Measurements from ENCODE around the gene COL23A1.

COL23A1 gene

GRCh38 chr5:178351221-178352034 is 238.8 kb downstream of the COL23A1 start:
- H3K4me3 ChIP-seq (ENCODE audit: low read length) = no peak overlapping the region
- no peaks in the 10 kb centered on the region for H3K27me3 ChIP-seq (ENCODE audit: insufficient read depth, low read length, poor library complexity)
- H3K4me2 ChIP-seq (ENCODE audit: low read length) = no peak overlapping the region
- no peak overlapping the region for H2BK120ac ChIP-seq (ENCODE audit: low read depth, low read length)
- no peak overlapping the region for H2AK5ac ChIP-seq (ENCODE audit: low read length)
- no peak overlapping the region for H2BK15ac ChIP-seq (replicated peaks; ENCODE audit: low read depth)
- no CpG with 5 or more reads among the region's 18 CpGs for WGBS (ENCODE audit: extremely low coverage, insufficient coverage, low lambda C conversion rate)
- H3K4ac ChIP-seq (ENCODE audit: low read depth, low read length) = no peak overlapping the region
- no peak overlapping the region for H2BK5ac ChIP-seq (ENCODE audit: low read length)
- H4K5ac ChIP-seq (ENCODE audit: low read length) = no peak overlapping the region
- no peak overlapping the region for H3K27ac ChIP-seq (ENCODE audit: low read depth, low read length)
- H3K56ac ChIP-seq (ENCODE audit: low read length) = no peak overlapping the region
- H3K23ac ChIP-seq (ENCODE audit: low read length) = no peak overlapping the region
- no peak overlapping the region for H3K18ac ChIP-seq (ENCODE audit: low read length)
- no peaks in the 10 kb centered on the region for H3K79me1 ChIP-seq (ENCODE audit: low read length)
- H3K36me3 ChIP-seq (ENCODE audit: control insufficient read depth, insufficient read depth, low read length) = no peaks in the 10 kb centered on the region
- no peak overlapping the region for H4K8ac ChIP-seq (ENCODE audit: low read depth, low read length)
- no peak for DNase-seq
- no peaks in the 10 kb centered on the region for H3K79me2 ChIP-seq (ENCODE audit: control insufficient read depth, insufficient read depth, low read length)
- no peak overlapping the region for H3K9ac ChIP-seq (ENCODE audit: low read length)
- no peaks in the 10 kb centered on the region for H3K4me1 ChIP-seq (ENCODE audit: control insufficient read depth, low read depth, low read length)

DNA sequence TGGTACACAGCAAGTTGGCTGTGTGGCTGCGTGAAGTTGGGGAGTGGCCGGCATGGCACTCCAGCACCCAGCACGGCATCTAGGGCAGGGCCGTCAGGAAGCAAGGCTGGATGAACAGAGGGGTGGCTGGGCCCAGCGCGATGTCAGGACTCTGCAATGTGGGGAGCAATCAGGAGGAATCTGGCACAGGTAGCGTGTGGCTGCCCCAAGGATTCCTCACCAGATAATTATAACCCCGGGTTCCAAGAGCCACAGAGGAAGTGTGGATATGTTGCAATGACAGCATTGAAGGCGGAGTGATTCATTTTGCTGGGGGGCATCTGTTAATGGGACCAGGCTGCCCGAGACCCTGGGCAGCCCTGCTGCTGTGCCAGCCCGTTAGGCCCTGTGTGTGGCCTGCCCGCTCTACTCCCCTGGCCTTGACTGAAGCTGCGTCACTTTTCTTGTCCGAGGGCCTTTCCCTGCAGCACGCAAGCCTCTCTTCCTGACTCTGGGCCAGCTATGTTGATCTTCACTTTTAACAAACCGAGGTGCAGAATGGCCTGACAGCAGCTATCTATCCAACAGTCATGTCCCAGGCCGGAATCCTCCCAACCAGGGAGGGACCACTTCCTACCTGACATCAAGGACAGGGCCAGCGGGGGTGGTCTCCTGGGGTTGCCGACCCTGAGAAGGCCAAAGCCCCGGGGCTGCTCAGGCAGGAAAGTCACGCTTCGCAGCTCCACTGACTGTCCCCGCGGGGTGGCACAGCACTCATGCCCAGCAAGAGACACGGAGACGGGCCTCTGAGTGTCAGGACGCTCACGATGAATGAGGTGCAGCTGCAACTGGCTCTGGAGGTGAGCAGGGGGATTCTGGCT is 239.6 kb downstream of the COL23A1 start:
- WGBS (ENCODE audit: extremely low coverage, insufficient coverage, low lambda C conversion rate) = no CpG with 5 or more reads among the region's 28 CpGs
- DNase-seq = no peak

GRCh38 chr5:178349625-178350353 is 240.4 kb downstream of the COL23A1 start:
- Histone ChIP-seq H4K5ac (ENCODE audit: low read length) (no peak overlapping the region), H3K9ac (ENCODE audit: low read length) (no peak overlapping the region), H3K4me3 (ENCODE audit: low read length) (no peak overlapping the region), H3K79me2 (ENCODE audit: control insufficient read depth, insufficient read depth, low read length) (no peaks in the 10 kb centered on the region), H3K4ac (ENCODE audit: low read depth, low read length) (no peak overlapping the region), H4K8ac (ENCODE audit: low read depth, low read length) (no peak overlapping the region), H3K27me3 (ENCODE audit: insufficient read depth, low read length, poor library complexity) (no peaks in the 10 kb centered on the region), H3K4me1 (ENCODE audit: control insufficient read depth, low read depth, low read length) (no peaks in the 10 kb centered on the region), H2BK120ac (ENCODE audit: low read depth, low read length) (no peak overlapping the region), H3K79me1 (ENCODE audit: low read length) (no peaks in the 10 kb centered on the region), H3K27ac (ENCODE audit: low read depth, low read length) (no peak overlapping the region), H2BK5ac (ENCODE audit: low read length) (no peak overlapping the region), H2BK15ac (replicated peaks; ENCODE audit: low read depth) (no peak overlapping the region), H3K56ac (ENCODE audit: low read length) (no peak overlapping the region), H3K36me3 (ENCODE audit: control insufficient read depth, insufficient read depth, low read length) (no peaks in the 10 kb centered on the region), H3K23ac (ENCODE audit: low read length) (no peak overlapping the region), H3K18ac (ENCODE audit: low read length) (no peak overlapping the region), H3K4me2 (ENCODE audit: low read length) (no peak overlapping the region), H2AK5ac (ENCODE audit: low read length) (no peak overlapping the region)
- DNase-seq = no peak
- WGBS (ENCODE audit: extremely low coverage, insufficient coverage, low lambda C conversion rate) = no CpG with 5 or more reads among the region's 8 CpGs

More for the DNA sequence above, 239.6 kb downstream of the COL23A1 start:
- Histone ChIP-seq H2BK120ac (ENCODE audit: low read depth, low read length) (no peak overlapping the region), H3K4me2 (ENCODE audit: low read length) (no peak overlapping the region), H2AK5ac (ENCODE audit: low read length) (no peak overlapping the region), H3K79me1 (ENCODE audit: low read length) (no peaks in the 10 kb centered on the region), H3K56ac (ENCODE audit: low read length) (no peak overlapping the region), H3K79me2 (ENCODE audit: control insufficient read depth, insufficient read depth, low read length) (no peaks in the 10 kb centered on the region), H2BK5ac (ENCODE audit: low read length) (no peak overlapping the region), H3K27me3 (ENCODE audit: insufficient read depth, low read length, poor library complexity) (no peaks in the 10 kb centered on the region), H3K36me3 (ENCODE audit: control insufficient read depth, insufficient read depth, low read length) (no peaks in the 10 kb centered on the region), H3K4ac (ENCODE audit: low read depth, low read length) (no peak overlapping the region), H3K27ac (ENCODE audit: low read depth, low read length) (no peak overlapping the region), H3K4me1 (ENCODE audit: control insufficient read depth, low read depth, low read length) (no peaks in the 10 kb centered on the region), H3K23ac (ENCODE audit: low read length) (peak overlapping the region; percentile 37), H3K4me3 (ENCODE audit: low read length) (no peak overlapping the region), H4K5ac (ENCODE audit: low read length) (no peak overlapping the region), H2BK15ac (replicated peaks; ENCODE audit: low read depth) (no peak overlapping the region), H3K9ac (ENCODE audit: low read length) (no peak overlapping the region), H3K18ac (ENCODE audit: low read length) (no peak overlapping the region), H4K8ac (ENCODE audit: low read depth, low read length) (no peak overlapping the region)

GRCh38 chr5:178349075-178349511 is 241.1 kb downstream of the COL23A1 start:
- Histone ChIP-seq H3K4me3 (ENCODE audit: low read length) (no peak overlapping the region), H3K4me1 (ENCODE audit: control insufficient read depth, low read depth, low read length) (no peaks in the 10 kb centered on the region), H3K36me3 (ENCODE audit: control insufficient read depth, insufficient read depth, low read length) (no peaks in the 10 kb centered on the region), H2BK120ac (ENCODE audit: low read depth, low read length) (no peak overlapping the region), H3K27me3 (ENCODE audit: insufficient read depth, low read length, poor library complexity) (no peaks in the 10 kb centered on the region), H3K56ac (ENCODE audit: low read length) (no peak overlapping the region), H2BK15ac (replicated peaks; ENCODE audit: low read depth) (no peak overlapping the region), H3K18ac (ENCODE audit: low read length) (no peak overlapping the region), H4K5ac (ENCODE audit: low read length) (no peak overlapping the region), H3K27ac (ENCODE audit: low read depth, low read length) (no peak overlapping the region), H3K23ac (ENCODE audit: low read length) (no peak overlapping the region), H3K4ac (ENCODE audit: low read depth, low read length) (no peak overlapping the region), H3K4me2 (ENCODE audit: low read length) (no peak overlapping the region), H3K79me1 (ENCODE audit: low read length) (no peaks in the 10 kb centered on the region), H3K79me2 (ENCODE audit: control insufficient read depth, insufficient read depth, low read length) (no peaks in the 10 kb centered on the region), H2BK5ac (ENCODE audit: low read length) (no peak overlapping the region), H4K8ac (ENCODE audit: low read depth, low read length) (no peak overlapping the region), H2AK5ac (ENCODE audit: low read length) (no peak overlapping the region), H3K9ac (ENCODE audit: low read length) (no peak overlapping the region)
- DNase-seq = no peak
- WGBS (ENCODE audit: extremely low coverage, insufficient coverage, low lambda C conversion rate) = no CpG with 5 or more reads among the region's 13 CpGs

DNA sequence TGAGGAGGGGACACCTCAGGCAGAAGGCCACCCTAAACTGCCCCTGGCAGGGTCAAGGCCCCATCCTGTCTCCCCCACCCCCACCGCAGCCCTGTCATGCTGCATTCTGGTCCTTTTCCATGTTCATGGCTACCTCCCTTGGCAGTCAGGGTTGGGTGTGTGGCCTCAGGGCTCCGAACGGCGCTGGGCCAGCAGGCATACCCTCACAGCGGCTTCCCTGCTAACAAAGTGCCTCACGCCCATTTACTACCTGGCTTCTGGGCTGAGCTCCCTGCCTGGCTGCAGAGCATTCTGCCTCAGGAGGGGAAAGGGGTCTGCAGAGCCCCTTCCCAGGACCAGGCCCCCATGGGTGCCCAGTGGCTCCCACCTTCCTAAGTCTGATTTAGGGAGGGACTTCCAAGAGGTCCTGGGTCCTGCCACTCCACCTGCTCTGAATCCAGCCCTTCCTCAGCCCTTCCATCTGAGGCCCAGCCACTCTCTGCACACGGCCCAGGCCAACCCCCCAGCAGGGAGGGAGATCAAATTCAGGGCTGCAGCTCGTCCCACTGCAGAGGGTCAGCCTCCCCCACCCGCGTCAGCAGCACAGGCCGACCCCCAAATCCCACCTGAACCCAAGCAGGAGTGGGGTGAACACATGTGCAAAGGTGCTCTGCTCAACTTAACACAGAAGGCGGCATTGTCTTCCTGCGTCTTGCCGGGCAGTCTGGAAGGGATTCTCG is 241.7 kb downstream of the COL23A1 start:
- Histone ChIP-seq H2BK5ac (ENCODE audit: low read length) (no peak overlapping the region), H3K27me3 (ENCODE audit: insufficient read depth, low read length, poor library complexity) (no peaks in the 10 kb centered on the region), H2AK5ac (ENCODE audit: low read length) (no peak overlapping the region), H3K23ac (ENCODE audit: low read length) (no peak overlapping the region), H3K4me3 (ENCODE audit: low read length) (no peak overlapping the region), H3K4ac (ENCODE audit: low read depth, low read length) (no peak overlapping the region), H3K4me2 (ENCODE audit: low read length) (no peak overlapping the region), H4K8ac (ENCODE audit: low read depth, low read length) (no peak overlapping the region), H3K9ac (ENCODE audit: low read length) (no peak overlapping the region), H2BK120ac (ENCODE audit: low read depth, low read length) (no peak overlapping the region), H4K5ac (ENCODE audit: low read length) (no peak overlapping the region), H3K27ac (ENCODE audit: low read depth, low read length) (no peak overlapping the region), H2BK15ac (replicated peaks; ENCODE audit: low read depth) (no peak overlapping the region), H3K56ac (ENCODE audit: low read length) (peak overlapping the region; percentile 15), H3K79me1 (ENCODE audit: low read length) (no peaks in the 10 kb centered on the region), H3K18ac (ENCODE audit: low read length) (no peak overlapping the region), H3K79me2 (ENCODE audit: control insufficient read depth, insufficient read depth, low read length) (no peaks in the 10 kb centered on the region), H3K4me1 (ENCODE audit: control insufficient read depth, low read depth, low read length) (no peaks in the 10 kb centered on the region), H3K36me3 (ENCODE audit: control insufficient read depth, insufficient read depth, low read length) (no peaks in the 10 kb centered on the region)
- no peak for DNase-seq
- no CpG with 5 or more reads among the region's 15 CpGs for whole genome bisulfite sequencing (ENCODE audit: extremely low coverage, insufficient coverage, low lambda C conversion rate)

Measured in mesendoderm (in vitro differentiated cells).